ENCODE data around the gene C5AR2. TPM values are rescaled to one million over a fixed set of nuclear protein-coding genes. Genes with fewer than 3 reads are reported as not detected.
"Not testable (repeated sequence)": the region's sequence is repeated elsewhere in the genome, so short reads cannot be mapped to it uniquely, and the experiment has no call there.

Gene C5AR2
- total RNA-seq, 1 donor = not detected

- no peak for DNase-seq (ENCODE audit: low read depth)
These were observed 26.1 kb downstream of the C5AR2 start for GRCh38 chr19:47357788-47358680.

DNA sequence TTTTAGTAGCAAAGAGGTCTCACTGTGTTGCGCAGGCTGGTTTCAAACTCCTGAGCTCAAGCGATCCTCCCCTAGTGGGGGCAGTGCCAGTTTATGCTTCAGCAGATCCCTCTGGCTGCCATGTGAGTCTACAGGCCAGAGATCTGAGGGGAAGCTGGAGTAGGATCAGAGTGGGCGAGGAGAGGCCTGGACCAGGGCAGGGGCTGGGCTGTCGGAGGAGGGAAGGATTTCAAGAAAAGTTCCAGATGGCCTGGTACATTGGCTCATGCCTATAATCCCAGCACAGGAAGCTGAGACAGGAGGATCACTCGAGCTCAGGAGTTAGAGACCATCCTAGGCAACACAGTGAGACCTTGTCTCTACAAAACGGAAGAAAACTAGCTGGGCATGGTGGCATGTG is 27.0 kb downstream of the C5AR2 start:
- no peak overlapping the region for H3K4me3 ChIP-seq (ENCODE audit: low read depth, low read length)
- no peak for DNase-seq (ENCODE audit: low read depth)
- TF ChIP-seq, protein P1, sequence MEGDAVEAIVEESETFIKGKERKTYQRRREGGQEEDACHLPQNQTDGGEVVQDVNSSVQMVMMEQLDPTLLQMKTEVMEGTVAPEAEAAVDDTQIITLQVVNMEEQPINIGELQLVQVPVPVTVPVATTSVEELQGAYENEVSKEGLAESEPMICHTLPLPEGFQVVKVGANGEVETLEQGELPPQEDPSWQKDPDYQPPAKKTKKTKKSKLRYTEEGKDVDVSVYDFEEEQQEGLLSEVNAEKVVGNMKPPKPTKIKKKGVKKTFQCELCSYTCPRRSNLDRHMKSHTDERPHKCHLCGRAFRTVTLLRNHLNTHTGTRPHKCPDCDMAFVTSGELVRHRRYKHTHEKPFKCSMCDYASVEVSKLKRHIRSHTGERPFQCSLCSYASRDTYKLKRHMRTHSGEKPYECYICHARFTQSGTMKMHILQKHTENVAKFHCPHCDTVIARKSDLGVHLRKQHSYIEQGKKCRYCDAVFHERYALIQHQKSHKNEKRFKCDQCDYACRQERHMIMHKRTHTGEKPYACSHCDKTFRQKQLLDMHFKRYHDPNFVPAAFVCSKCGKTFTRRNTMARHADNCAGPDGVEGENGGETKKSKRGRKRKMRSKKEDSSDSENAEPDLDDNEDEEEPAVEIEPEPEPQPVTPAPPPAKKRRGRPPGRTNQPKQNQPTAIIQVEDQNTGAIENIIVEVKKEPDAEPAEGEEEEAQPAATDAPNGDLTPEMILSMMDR (IDR thresholded peaks at IDR 0.05; ENCODE audit: insufficient read depth, low read depth, low read length) = no peak

More at GRCh38 chr19:47357788-47358680, 26.1 kb downstream of the C5AR2 start:
- no peak overlapping the region for H3K4me3 ChIP-seq (ENCODE audit: low read depth, low read length)
- TF ChIP-seq, protein P1 (IDR thresholded peaks at IDR 0.05; ENCODE audit: insufficient read depth, low read depth, low read length) = peak; percentile 21

GRCh38 chr19:47362321-47362720 is 30.3 kb downstream of the C5AR2 start:
- TF ChIP-seq, protein P1 (IDR thresholded peaks at IDR 0.05; ENCODE audit: insufficient read depth, low read depth, low read length) = no peak
- no peak for DNase-seq (ENCODE audit: low read depth)
- H3K4me3 ChIP-seq (ENCODE audit: low read depth, low read length) = no peak overlapping the region

DNA sequence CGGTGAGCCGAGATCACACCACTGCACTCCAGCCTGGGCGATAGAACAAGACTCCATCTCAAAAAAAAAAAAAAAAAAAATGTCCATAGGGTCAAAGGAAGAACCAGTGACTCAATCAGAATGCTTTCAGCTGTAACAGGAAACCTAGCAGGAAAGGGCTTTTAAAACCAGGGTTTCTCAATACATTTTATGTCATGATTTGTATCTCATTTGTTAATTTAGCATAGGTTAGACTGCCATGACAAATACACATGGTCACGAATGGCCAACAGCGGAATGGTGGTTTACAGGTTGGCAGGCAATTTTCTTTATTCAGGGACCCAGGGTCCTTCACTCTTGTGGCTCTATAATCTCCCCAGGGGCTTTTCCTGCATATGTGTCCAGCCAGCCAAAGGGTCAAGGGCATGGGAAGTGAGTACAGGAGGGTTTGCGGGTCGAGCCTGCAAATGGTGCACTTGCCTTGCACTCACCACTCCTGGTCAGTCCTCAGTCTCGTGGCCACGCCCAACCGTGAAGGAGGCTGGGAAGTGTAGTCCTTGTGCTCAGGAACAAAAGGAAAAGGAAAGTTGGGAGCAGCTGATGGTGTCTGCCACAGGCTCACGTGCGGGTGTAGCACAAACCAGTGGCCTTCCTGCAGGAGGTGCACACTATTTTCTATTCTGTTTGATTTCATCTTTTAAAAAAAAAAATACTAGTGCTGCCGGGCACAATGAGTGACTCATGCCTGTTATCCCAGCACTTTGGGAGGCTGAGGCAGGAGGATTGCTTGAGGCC is 32.0 kb downstream of the C5AR2 start:
- no peak overlapping the region for H3K4me3 ChIP-seq (ENCODE audit: low read depth, low read length)
- TF ChIP-seq, protein P1 (IDR thresholded peaks at IDR 0.05; ENCODE audit: insufficient read depth, low read depth, low read length) = no peak
- peak; percentile 53 for DNase-seq (ENCODE audit: low read depth)

- not testable (repeated sequence) for H3K4me3 ChIP-seq (ENCODE audit: low read depth, low read length)
These were observed 33.5 kb downstream of the C5AR2 start for GRCh38 chr19:47365455-47365854.

DNA sequence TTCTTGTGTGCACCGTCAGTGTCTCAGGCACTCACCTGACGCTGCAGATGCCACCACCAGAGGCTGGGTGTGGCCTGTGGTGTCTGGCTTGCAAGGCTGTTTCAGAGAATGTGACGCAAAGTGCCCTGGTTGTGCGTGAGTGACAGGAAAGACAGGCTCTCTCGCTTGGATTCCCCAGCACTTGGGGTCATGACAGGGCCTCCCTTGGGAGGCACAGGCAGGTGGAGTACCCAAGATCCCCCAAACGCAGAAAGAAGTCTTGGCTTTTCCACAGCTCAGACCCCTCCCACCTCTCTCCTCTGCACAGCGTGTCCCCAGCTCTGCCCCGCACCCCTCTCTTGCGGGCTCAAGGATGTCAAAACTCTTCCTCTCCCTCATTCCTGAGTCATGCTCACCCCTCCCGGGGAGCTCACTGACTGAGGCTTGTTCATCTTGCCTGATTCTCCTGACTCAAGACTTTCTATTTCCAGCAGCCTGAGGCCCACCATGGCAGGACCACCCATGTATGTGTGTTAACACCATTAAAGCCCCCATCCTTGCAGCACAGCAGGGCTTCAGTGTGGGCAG is 38.2 kb downstream of the C5AR2 start:
- DNase-seq (ENCODE audit: low read depth) = peak; percentile 63
- TF ChIP-seq, protein P1 (IDR thresholded peaks at IDR 0.05; ENCODE audit: insufficient read depth, low read depth, low read length) = no peak
- no peak overlapping the region for H3K4me3 ChIP-seq (ENCODE audit: low read depth, low read length)

More at GRCh38 chr19:47365455-47365854, 33.5 kb downstream of the C5AR2 start:
- DNase-seq (ENCODE audit: low read depth) = not testable (repeated sequence)

- DNase-seq (ENCODE audit: low read depth) = no peak
- no peak overlapping the region for H3K4me3 ChIP-seq (ENCODE audit: low read depth, low read length)
- TF ChIP-seq, protein P1 (IDR thresholded peaks at IDR 0.05; ENCODE audit: insufficient read depth, low read depth, low read length) = no peak
These were observed 39.3 kb downstream of the C5AR2 start for GRCh38 chr19:47371261-47371660.

Data from fibroblast of villous mesenchyme (primary cell).